HG02970 (cell line): Measurements from ENCODE around the gene TMEM109.
A peak's percentile ranks its signal among the peaks of the same experiment; 100 is the strongest.
"Not testable (repeated sequence)": the region's sequence is repeated elsewhere in the genome, so short reads cannot be mapped to it uniquely, and the experiment has no call there.

Experiments
- ATAC-seq: cut with Tn5 transposase; IDR thresholded peaks from one replicate; pipeline ENCODE4 v1.9.1; 2021; ENCODE audit warnings: mild to moderate bottlenecking, moderate library complexity, moderate number of reproducible peaks; ENCODE audit not compliant: unreplicated experiment, low FRiP score

The TMEM109 gene

GRCh38 chr11:60909680-60910280 is 4.2 kb upstream of the TMEM109 start:
- not testable (repeated sequence) for ATAC-seq

- no peak for ATAC-seq
Measured at GRCh38 chr11:60910281-60910687, 3.7 kb upstream of the TMEM109 start.

- ATAC-seq = no peak
Measured at GRCh38 chr11:60910711-60911380, 3.1 kb upstream of the TMEM109 start.

- ATAC-seq = no peak
Measured at GRCh38 chr11:60912223-60912850, 1.6 kb upstream of the TMEM109 start.

- ATAC-seq = no peak
Measured at GRCh38 chr11:60912851-60913528, 968 bp upstream of the TMEM109 start.

- no peak for ATAC-seq
Measured at GRCh38 chr11:60914633-60915247, 782 bp downstream of the TMEM109 start.

- peak; percentile 43 for ATAC-seq
Measured at GRCh38 chr11:60915248-60915914, 1.4 kb downstream of the TMEM109 start.

GRCh38 chr11:60916669-60917206 is 2.8 kb downstream of the TMEM109 start:
- no peak for ATAC-seq

GRCh38 chr11:60917267-60917666 is 3.3 kb downstream of the TMEM109 start:
- no peak for ATAC-seq

- no peak for ATAC-seq
Measured at GRCh38 chr11:60918251-60918938, 4.4 kb downstream of the TMEM109 start.

- no peak for ATAC-seq
Measured at GRCh38 chr11:60918939-60919265, 4.9 kb downstream of the TMEM109 start.

GRCh38 chr11:60919320-60919719 is 5.4 kb downstream of the TMEM109 start:
- ATAC-seq = no peak

GRCh38 chr11:60919956-60920355 is 6.0 kb downstream of the TMEM109 start:
- no peak for ATAC-seq

GRCh38 chr11:60921259-60921658 is 7.3 kb downstream of the TMEM109 start:
- ATAC-seq = no peak

- no peak for ATAC-seq
Measured at GRCh38 chr11:60921777-60922335, 7.9 kb downstream of the TMEM109 start.

GRCh38 chr11:60922906-60923305 is 8.9 kb downstream of the TMEM109 start:
- ATAC-seq = no peak

GRCh38 chr11:60923326-60923725 is 9.4 kb downstream of the TMEM109 start:
- ATAC-seq = no peak

- no peak for ATAC-seq
Measured at GRCh38 chr11:60923800-60924109, 9.8 kb downstream of the TMEM109 start.

- no peak for ATAC-seq
Measured at GRCh38 chr11:60924110-60924905, 10.3 kb downstream of the TMEM109 start, which contains the start of gene TMEM132A. TSS of gene TMEM132A (plus strand) at chr11:60924460. CDS start at chr11:60924634, 174 bp downstream.
